Stimulated activated CD4-positive, alpha-beta T cell treated with anti-CD3 and anti-CD28 coated beads, Interleukin-1b, Interleukin-23, amount 100 ng/mL, for 24 hours (primary cell): ENCODE data around the gene DCLK1.

Experiments
- DNase-seq, 4 experiments: peaks; one replicate each; pipeline ENCODE4 v3.0.0-alpha.2; 2020; ENCODE audit warnings: low read depth in 4 of 4, low spot score in 1 of 4

The DCLK1 gene

DNA sequence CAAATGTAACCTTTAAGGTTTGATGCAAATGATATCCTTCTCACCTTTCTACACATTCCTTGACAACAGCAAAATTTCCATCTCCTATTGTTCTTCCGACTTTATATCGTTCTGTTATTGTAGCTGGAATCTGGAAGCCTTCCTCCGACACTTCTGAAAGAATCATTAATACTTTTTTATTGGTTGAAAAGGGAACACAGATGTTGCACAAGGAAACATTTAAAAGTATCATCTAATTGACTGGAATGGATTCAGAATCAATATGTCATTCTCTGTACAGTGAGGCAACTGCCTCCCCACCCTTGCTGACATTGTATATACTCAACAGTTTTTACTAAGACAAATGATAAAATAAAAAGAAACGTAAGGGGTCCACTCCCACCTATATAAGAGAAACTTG lies 295.2 kb downstream of the DCLK1 start:
- no peak for DNase-seq

- no peak for DNase-seq
Observed at GRCh38 chr13:35833608-35834275, 297.4 kb downstream of the DCLK1 start.

DNA sequence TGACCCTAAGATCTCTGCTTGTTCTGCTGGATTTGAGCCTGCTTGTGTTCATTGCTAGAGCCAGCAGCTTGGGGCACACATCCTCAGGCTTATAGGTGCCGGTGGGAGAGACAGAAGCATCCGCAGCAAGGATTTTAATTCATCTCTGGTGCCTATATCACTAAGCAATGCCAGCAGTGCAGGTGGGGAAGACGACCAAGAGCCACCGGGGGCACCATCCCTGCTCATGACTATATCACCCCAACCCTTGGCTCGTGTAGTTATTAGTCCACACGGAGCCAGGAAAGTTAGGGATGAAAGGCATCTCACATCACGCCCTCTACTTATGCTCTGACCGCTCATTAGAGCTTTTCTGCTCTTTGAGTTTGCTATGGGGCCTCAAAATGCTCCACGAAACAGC lies 298.2 kb downstream of the DCLK1 start:
- DNase-seq, result no peak

DNA sequence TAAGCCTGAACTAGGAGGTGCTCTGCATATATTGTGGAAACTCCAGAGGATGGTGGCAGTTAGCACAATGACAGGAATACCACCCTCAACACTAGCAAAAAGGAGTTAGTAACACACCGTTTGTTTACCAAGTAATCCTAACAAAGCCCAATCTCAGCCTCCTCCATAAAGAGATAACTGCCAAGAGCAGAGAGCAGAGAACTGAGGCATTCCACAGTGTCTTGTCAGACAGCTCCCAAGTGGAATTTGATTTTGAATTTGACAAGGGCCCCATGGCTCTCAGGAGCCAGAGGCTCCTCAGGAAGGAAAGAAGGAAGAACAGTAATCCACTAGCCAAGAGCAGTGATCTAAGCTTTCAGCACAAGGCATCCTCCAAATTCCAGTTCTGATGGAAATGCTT lies 298.6 kb downstream of the DCLK1 start:
- no peak for DNase-seq

DNA sequence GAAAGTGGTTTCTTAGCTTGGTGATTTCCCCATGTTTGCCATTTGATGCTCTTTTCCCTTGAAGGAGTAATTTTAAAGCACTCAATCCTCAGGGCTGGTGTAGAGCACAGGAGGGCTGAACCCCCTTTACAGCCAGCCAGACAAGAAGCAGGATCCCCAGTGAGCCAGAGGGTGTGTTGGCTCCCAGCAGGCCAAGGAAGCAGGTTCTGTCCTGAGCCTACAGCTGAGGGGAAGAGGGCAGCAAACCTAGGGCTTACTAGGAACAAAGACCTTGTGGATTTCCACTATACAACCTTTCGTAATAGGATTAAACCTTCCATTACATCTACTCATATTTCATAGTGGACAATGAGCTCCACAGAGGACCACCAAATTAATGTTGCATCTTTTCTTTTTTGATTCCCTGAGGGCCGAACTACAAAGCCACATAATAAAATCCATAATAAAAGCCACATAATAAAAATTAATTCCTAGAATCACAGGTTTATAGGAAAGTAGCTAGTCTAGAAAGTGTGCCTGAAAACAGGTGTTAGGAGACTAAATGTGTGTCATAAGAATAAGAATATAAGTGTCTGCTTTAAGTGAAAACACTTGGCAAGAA lies 300.2 kb downstream of the DCLK1 start:
- no peak for DNase-seq

DNA sequence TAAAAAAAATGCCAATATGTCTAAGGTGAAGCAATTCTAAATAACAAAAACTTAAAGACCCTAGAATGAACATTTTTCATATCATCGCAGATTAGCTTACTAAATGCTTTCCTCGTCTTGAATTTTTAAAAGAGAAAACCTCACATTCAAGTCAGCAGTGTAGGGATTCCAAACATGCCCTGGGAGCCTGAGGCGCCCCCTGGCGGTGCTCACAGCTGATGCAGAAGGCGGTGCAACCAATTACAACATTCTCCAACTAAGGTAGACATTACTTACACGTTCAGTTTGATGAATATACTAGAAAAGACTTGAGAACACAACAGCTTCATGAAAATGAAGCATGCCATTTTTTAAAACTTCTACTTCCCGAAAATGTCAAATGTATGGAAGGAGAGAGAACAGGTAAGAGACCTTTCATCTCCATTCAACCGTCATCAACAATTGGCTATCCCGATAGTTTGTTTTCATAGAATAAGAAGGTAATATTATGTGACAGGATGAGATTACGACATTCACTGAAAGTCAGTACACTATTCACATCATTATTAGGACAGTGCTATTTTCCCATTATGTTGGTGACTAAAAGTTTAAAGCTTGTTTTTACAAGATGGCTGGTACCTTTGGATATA lies 304.4 kb downstream of the DCLK1 start:
- DNase-seq, result no peak

GRCh38 chr13:35824825-35825224 lies 306.4 kb downstream of the DCLK1 start:
- no peak for DNase-seq

- no peak for DNase-seq
Observed at GRCh38 chr13:35824395-35824794, 306.8 kb downstream of the DCLK1 start.

GRCh38 chr13:35822666-35823065 lies 308.5 kb downstream of the DCLK1 start:
- no peak for DNase-seq

DNA sequence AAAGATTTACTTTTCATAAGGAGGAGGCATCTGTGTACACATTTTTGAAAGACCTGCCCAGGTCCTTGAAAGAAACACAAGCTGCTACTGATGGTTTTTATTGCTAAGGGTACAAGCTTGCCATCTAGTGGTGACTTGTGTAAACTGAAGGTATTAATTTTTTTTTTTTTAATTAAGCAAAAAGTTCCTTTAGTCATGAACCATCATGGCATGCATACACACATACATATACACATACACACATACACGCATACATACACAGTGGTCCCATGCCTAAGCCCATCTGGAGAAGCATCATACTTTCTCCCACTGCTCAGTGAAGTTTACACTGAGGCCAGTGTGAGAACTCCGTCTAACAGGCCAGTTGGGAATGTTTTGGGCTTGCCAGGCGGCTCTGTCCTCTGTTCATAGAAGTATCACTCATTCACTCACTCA lies 312.5 kb downstream of the DCLK1 start:
- DNase-seq, result no peak

- no peak for DNase-seq
Observed at GRCh38 chr13:35817642-35818607, 313.3 kb downstream of the DCLK1 start.

DNA sequence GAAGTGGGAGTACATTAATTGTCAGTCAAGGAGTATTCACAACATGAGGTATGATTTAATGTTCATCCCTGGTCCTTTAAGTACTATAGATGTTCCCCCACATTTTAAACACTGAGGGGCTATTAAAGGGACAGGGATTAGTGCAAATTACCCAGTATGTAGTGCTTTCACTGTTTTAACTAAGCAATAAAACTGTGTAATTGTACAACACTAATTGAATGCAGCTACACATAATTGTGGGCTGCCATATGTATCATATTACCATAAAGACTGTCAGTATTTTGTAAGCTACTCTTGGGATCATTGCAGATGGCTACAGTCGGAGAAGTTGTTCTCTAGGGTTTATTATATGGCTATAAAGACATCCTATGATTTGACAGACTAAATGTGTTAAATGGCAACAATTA lies 316.6 kb downstream of the DCLK1 start:
- DNase-seq, result no peak

- DNase-seq, result no peak
Observed at GRCh38 chr13:35812736-35813135, 318.4 kb downstream of the DCLK1 start.

GRCh38 chr13:35810321-35810720 lies 320.9 kb downstream of the DCLK1 start:
- no peak for DNase-seq

DNA sequence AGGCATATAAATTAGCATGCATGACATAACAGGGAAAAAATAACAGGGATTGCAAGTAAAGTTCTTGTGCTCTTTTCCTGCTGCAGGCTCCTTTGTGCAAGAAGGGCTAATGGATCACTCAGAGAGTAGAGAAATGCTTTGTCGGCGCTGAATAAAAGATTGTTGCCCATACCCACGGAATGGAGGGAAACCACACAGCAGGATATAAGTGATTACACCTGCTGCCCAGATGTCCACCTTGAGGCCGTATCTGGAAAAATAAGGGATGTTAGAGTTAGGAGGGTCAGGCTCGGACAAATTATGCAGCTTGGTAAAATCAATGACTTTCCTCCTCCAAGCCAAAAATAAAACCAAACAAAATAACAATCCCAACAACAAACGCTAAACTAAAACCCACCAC lies 322.3 kb downstream of the DCLK1 start:
- no peak for DNase-seq

GRCh38 chr13:35804901-35805300 lies 326.3 kb downstream of the DCLK1 start:
- DNase-seq, result no peak

- no peak for DNase-seq
Observed at GRCh38 chr13:35797991-35798390, 333.2 kb downstream of the DCLK1 start.

DNA sequence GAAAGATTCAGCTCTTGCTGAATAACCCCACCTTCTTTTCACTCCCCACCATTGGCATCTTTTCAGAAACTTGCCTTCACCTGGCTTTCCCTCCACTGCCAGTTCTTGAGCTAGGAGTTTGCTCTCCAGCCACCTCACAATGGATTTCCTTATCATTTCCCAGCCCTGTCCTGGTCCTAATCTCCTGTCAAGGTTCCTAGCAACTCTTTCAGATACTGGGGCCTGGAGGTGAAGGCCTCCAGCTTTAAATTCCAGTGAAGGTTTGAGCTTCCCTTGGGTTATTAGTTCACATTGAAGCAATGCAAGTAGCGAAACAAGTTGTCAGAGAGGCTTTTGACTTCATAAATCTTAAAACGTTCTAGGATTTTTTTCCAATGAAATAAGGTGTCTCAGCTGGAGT lies 333.9 kb downstream of the DCLK1 start:
- DNase-seq, result no peak

DNA sequence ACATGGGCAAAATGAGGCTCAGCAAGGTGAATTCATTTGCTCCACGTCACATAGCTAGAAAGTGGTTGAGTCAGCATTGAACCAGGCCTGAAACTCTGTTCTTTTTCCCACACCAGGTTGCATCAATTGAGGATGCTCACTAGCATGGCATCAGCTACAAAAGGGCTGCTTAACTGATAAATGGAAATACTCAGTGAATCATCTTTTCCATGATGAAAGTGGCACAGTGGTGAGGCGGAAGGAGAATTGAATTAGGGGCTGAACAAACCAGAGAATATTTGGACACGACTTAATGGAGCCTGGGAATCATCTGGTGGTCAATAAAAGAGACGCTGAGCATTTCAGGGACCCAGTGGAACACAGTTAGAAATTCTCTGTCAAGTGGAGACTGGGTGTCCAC lies 334.6 kb downstream of the DCLK1 start:
- no peak for DNase-seq

GRCh38 chr13:35794734-35795389 lies 336.3 kb downstream of the DCLK1 start:
- DNase-seq, result no peak

DNA sequence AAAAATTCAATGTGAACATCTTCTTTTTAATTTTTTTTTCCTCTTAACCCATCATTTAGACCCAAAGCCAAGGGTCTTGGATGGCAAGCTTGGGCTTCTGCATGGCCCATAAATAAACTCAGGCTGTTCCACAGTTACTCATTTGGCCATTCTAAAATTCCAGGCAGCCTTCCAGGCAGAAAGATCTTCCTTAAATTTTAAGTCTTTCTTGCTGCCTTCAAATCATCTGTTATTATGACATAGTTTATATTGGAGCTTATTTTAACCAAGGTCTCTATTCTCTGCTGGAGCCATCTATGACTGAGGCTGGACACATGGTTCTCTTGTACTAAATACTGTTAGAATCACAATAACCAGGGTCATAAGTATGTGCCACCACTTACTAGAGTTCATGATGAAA lies 337.4 kb downstream of the DCLK1 start:
- no peak for DNase-seq
